A673 (cell line): Measurements from ENCODE around the gene ZSWIM5. TPM values are rescaled to one million over a fixed set of nuclear protein-coding genes. Genes with fewer than 3 reads are reported as not detected.
"Not testable (repeated sequence)": the region's sequence is repeated elsewhere in the genome, so short reads cannot be mapped to it uniquely, and the experiment has no call there.

Experiments used
- BruUV-seq: library from RNA; stranded (reverse); fragments of 400-500 nt; replicated peaks from 2 replicates; lab custom pipeline; 2021; lab: Mats Ljungman, UMichigan
- CTCF ChIA-PET: fragments of 300-600 bp; sonication (Branson Sonifier 250); formaldehyde crosslinking; loops from one replicate; lab custom pipeline; 2022; ENCODE audit warnings: antibody characterized with exemption; lab: Charles Lee
- POLR2A ChIA-PET: fragments of 300-600 bp; sonication (Branson Sonifier 250); formaldehyde crosslinking; loops from one replicate; lab custom pipeline; 2022; ENCODE audit warnings: antibody characterized with exemption; ENCODE audit not compliant: low non-redundant PET; lab: Charles Lee
- DNase-seq: peaks from one replicate; pipeline ENCODE4 v3.0.0-alpha.2; 2015; ENCODE audit warnings: low spot score
- H3K27ac ChIP-seq: fragments of 200-600 bp; sonication (generic); 2 replicates; pipeline ENCODE4 v1.5.1; 2016; ENCODE audit warnings: mixed run types, low read depth, mild to moderate bottlenecking, mixed read lengths, antibody characterized with exemption, low read length; ENCODE audit not compliant: poor library complexity, severe bottlenecking
- H3K27me3 ChIP-seq: fragments of 200-600 bp; sonication (generic); replicated peaks from 2 replicates; pipeline ENCODE4 v1.6.1; 2017; ENCODE audit warnings: mixed run types, low read depth, mild to moderate bottlenecking, mixed read lengths, antibody characterized with exemption, low read length; ENCODE audit not compliant: insufficient read depth, poor library complexity
- H3K36me3 ChIP-seq: fragments of 200-600 bp; sonication (generic); 2 replicates; pipeline ENCODE4 v1.6.1; 2016; ENCODE audit warnings: mixed run types, mild to moderate bottlenecking, mixed read lengths, antibody characterized with exemption, low read length; ENCODE audit not compliant: insufficient read depth, poor library complexity, severe bottlenecking
- H3K4me1 ChIP-seq: fragments of 200-600 bp; sonication (generic); 2 replicates; pipeline ENCODE4 v1.6.1; 2017; ENCODE audit warnings: mixed run types, mild to moderate bottlenecking, mixed read lengths, antibody characterized with exemption, low read length; ENCODE audit not compliant: insufficient read depth, poor library complexity, severe bottlenecking
- H3K4me3 ChIP-seq: fragments of 200-600 bp; sonication (generic); 2 replicates; pipeline ENCODE4 v1.5.1; 2016; ENCODE audit warnings: low read depth, mixed run types, mild to moderate bottlenecking, mixed read lengths, low read length; ENCODE audit not compliant: poor library complexity, severe bottlenecking
- H3K9me3 ChIP-seq: fragments of 200-600 bp; sonication (generic); 2 replicates; pipeline ENCODE4 v1.6.1; 2016; ENCODE audit warnings: mixed run types, low read depth, mild to moderate bottlenecking, mixed read lengths, antibody characterized with exemption, low read length; ENCODE audit not compliant: poor library complexity, severe bottlenecking
- CTCF ChIP-seq: fragments of 300-800, 200-600 bp; sonication (generic); conservative IDR thresholded peaks from 2 replicates; pipeline ENCODE4 v1.5.1; 2017; ENCODE audit warnings: low read depth, mild to moderate bottlenecking, antibody characterized with exemption, low read length, moderate library complexity, mixed read lengths
- EZH2 ChIP-seq: fragments of 200-600 bp; sonication (generic); IDR thresholded peaks from 2 replicates; pipeline ENCODE4 v1.6.1; 2017; ENCODE audit warnings: borderline replicate concordance, low read depth, mild to moderate bottlenecking, mixed read lengths, antibody characterized with exemption, low read length; ENCODE audit not compliant: poor library complexity, severe bottlenecking
- intact Hi-C: fragments of 100-400 bp; cut with micrococcal nuclease; formaldehyde crosslinking; loops from one replicate; pipeline ENCODE4 v1.10.0; 2022; ENCODE audit not compliant: unreplicated experiment
- total RNA-seq: library from RNA; stranded (reverse); gene quantifications from 2 replicates; pipeline ENCODE4 v1.2.3, GENCODE V29; 2021

Gene ZSWIM5
- total RNA-seq, 1 experiment from 2014 or later = 0.67 TPM

- Histone ChIP-seq H3K4me3 (no peak overlapping the region), H3K36me3 (no peaks in the 10 kb centered on the region), H3K27me3 (peaks cover 4% of the 10 kb centered on the region), H3K9me3 (no peaks in the 10 kb centered on the region), H3K27ac (no peak overlapping the region), H3K4me1 (no peaks in the 10 kb centered on the region)
- no TSS peak for BruUV-seq
- intact Hi-C loops = no loop called here
- TF ChIP-seq CTCF = no peak
- no peak for TF ChIP-seq EZH2
- ChIA-PET POLR2A (no interaction called here), CTCF (interaction anchor here (1.2 kb wide), 1 partner anchor 61 kb away, joined by 4 read pairs; no protein-coding TSS in a partner anchor)
- no peak for DNase-seq
These were observed 126.9 kb downstream of the ZSWIM5 start for GRCh38 chr1:45079533-45079932.

- H3K9me3 ChIP-seq, H3K4me3 ChIP-seq, H3K36me3 ChIP-seq, BruUV-seq, H3K4me1 ChIP-seq, H3K27me3 ChIP-seq, H3K27ac ChIP-seq, CTCF ChIA-PET, intact Hi-C loops, POLR2A ChIA-PET, DNase-seq: not testable (repeated sequence)
These were observed 129.4 kb downstream of the ZSWIM5 start for GRCh38 chr1:45076959-45077358.

GRCh38 chr1:45071567-45071966, 134.8 kb downstream of the ZSWIM5 start:
- no TSS peak for BruUV-seq

More at GRCh38 chr1:45071567-45071966, 134.8 kb downstream of the ZSWIM5 start:
- no peak overlapping the region for H3K27ac ChIP-seq
- POLR2A ChIA-PET = no interaction called here
- no peak for DNase-seq
- CTCF ChIA-PET = no interaction called here
- H3K9me3 ChIP-seq = no peaks in the 10 kb centered on the region
- no peaks in the 10 kb centered on the region for H3K36me3 ChIP-seq
- no peak for TF ChIP-seq CTCF
- no peak for TF ChIP-seq EZH2
- H3K27me3 ChIP-seq = peaks cover 4% of the 10 kb centered on the region
- no peaks in the 10 kb centered on the region for H3K4me1 ChIP-seq
- intact Hi-C loops = no loop called here
- no peak overlapping the region for H3K4me3 ChIP-seq
